GM12891 (cell line): ENCODE measurements around the gene SNTA1. TPM values are rescaled to one million over a fixed set of nuclear protein-coding genes. Genes with fewer than 3 reads are reported as not detected.
"Not testable (repeated sequence)": the region's sequence is repeated elsewhere in the genome, so short reads cannot be mapped to it uniquely, and the experiment has no call there.

Source experiments
- DNase-seq: peaks from one replicate; pipeline ENCODE4 v3.0.0; 2011; ENCODE audit warnings: low spot score; ENCODE audit not compliant: insufficient read length
- FAIRE-seq: peaks from 2 replicates; lab custom pipeline; 2011; peaks lifted over from hg19 to GRCh38; lab: Jason Lieb, UNC
- PAX5 ChIP-seq: IDR thresholded peaks from 2 replicates; pipeline ENCODE4 v1.6.1; 2011; ENCODE audit warnings: low read length, moderate library complexity, mild to moderate bottlenecking; ENCODE audit not compliant: insufficient read depth, severe bottlenecking
- POLR2A ChIP-seq: IDR thresholded peaks from 2 replicates; pipeline ENCODE4 v1.6.1; 2011; ENCODE audit warnings: low read depth, low read length, control low read depth
- POLR2AphosphoS5 ChIP-seq: IDR thresholded peaks from 2 replicates; pipeline ENCODE4 v1.6.1; 2011; ENCODE audit warnings: low read depth, low read length, control low read depth
- POU2F2 ChIP-seq: IDR thresholded peaks from 2 replicates; pipeline ENCODE4 v1.6.1; 2011; ENCODE audit warnings: low read depth, mild to moderate bottlenecking, control low read depth, low read length, moderate library complexity
- SPI1 ChIP-seq: IDR thresholded peaks from 2 replicates; pipeline ENCODE4 v1.6.1; 2011; ENCODE audit warnings: low read depth, low read length, control low read depth
- TAF1 ChIP-seq: IDR thresholded peaks from 2 replicates; pipeline ENCODE4 v1.6.1; 2011; ENCODE audit warnings: low read depth, low read length, control low read depth
- polyA plus RNA-seq: library from polyadenylated mRNA; unstranded; fragments of >200 nt; gene quantifications from one replicate; pipeline ENCODE4 v1.2.1, GENCODE V29; 2012; ENCODE audit warnings: low read depth, missing spikeins, inconsistent platforms; ENCODE audit not compliant: missing spikeins

SNTA1 gene
- polyA plus RNA-seq = 2.7 TPM

GRCh38 chr20:33443512-33444239, at the start of gene SNTA1:
Gene SNTA1, minus strand, starts transcription at chr20:33443763. Its CDS starts 143 bp downstream, at chr20:33443620.
- FAIRE-seq (no peak), DNase-seq (peak; percentile 93)
- TF ChIP-seq POLR2AphosphoS5 (no peak), PAX5 (no peak), SPI1 (no peak), POU2F2 (no peak), POLR2A (no peak)

- FAIRE-seq (no peak), DNase-seq (no peak)
Measured at GRCh38 chr20:33490934-33491656, 47.5 kb upstream of the SNTA1 start.

GRCh38 chr20:33490023-33490933, 46.7 kb upstream of the SNTA1 start, which contains the start of gene CBFA2T2:
Gene CBFA2T2, plus strand, starts transcription at chr20:33490096. Its CDS starts 172 bp downstream, at chr20:33490268.
- TF ChIP-seq SPI1 = 0 out of 2 replicates have a peak, but pooled peaks have one; percentile 27
- TF ChIP-seq PAX5 = no peak
- FAIRE-seq (no peak), DNase-seq (no peak)

More at GRCh38 chr20:33490934-33491656, 47.5 kb upstream of the SNTA1 start:
- TF ChIP-seq SPI1 = no peak
- TF ChIP-seq POLR2A = no peak
- no peak for TF ChIP-seq TAF1

GRCh38 chr20:33489495-33490022, 46.0 kb upstream of the SNTA1 start:
- DNase-seq = peak; percentile 96
- FAIRE-seq = peak; percentile 96
- TF ChIP-seq SPI1 = no peak
- TF ChIP-seq POU2F2 = no peak
- peak; percentile 80 for TF ChIP-seq TAF1
- peak; percentile 83 for TF ChIP-seq POLR2A
- TF ChIP-seq POLR2AphosphoS5 = peak; percentile 78
- TF ChIP-seq PAX5 = no peak

- FAIRE-seq, DNase-seq: not testable (repeated sequence)
Measured at GRCh38 chr20:33488661-33489494, 45.3 kb upstream of the SNTA1 start.

- DNase-seq (no peak), FAIRE-seq (no peak)
- no peak for TF ChIP-seq POLR2AphosphoS5
- no peak for TF ChIP-seq SPI1
- TF ChIP-seq PAX5 = no peak
- TF ChIP-seq POU2F2 = no peak
- TF ChIP-seq TAF1 = no peak
- TF ChIP-seq POLR2A = no peak
Measured at GRCh38 chr20:33488201-33488600, 44.6 kb upstream of the SNTA1 start.

GRCh38 chr20:33483186-33483585, 39.6 kb upstream of the SNTA1 start:
- DNase-seq, FAIRE-seq: not testable (repeated sequence)

- FAIRE-seq (no peak), DNase-seq (no peak)
- TF ChIP-seq PAX5 = no peak
- no peak for TF ChIP-seq POLR2A
- TF ChIP-seq POLR2AphosphoS5 = no peak
- no peak for TF ChIP-seq TAF1
- no peak for TF ChIP-seq SPI1
- no peak for TF ChIP-seq POU2F2
Measured at GRCh38 chr20:33482581-33482980, 39.0 kb upstream of the SNTA1 start.

GRCh38 chr20:33481431-33481941, 37.9 kb upstream of the SNTA1 start:
- no peak for FAIRE-seq
- DNase-seq = no peak
- TF ChIP-seq POU2F2 (no peak), SPI1 (no peak), POLR2AphosphoS5 (no peak), TAF1 (no peak), POLR2A (no peak), PAX5 (no peak)
